Activated CD4-positive, alpha-beta T cell treated with anti-CD3 and anti-CD28 coated beads, Interleukin-2, Interleukin-6, amounts not matched to agents 100 ng/mL and 50 ng/mL, durations not matched to agents 16 hours and 8 hours (primary cell): ENCODE measurements around the gene GXYLT2.
A peak's percentile ranks its signal among the peaks of the same experiment; 100 is the strongest.
"Not testable (repeated sequence)": the region's sequence is repeated elsewhere in the genome, so short reads cannot be mapped to it uniquely, and the experiment has no call there.

Source experiments
- DNase-seq: peaks from one replicate; pipeline ENCODE4 v3.0.0-alpha.2; 2020

Gene GXYLT2

DNA sequence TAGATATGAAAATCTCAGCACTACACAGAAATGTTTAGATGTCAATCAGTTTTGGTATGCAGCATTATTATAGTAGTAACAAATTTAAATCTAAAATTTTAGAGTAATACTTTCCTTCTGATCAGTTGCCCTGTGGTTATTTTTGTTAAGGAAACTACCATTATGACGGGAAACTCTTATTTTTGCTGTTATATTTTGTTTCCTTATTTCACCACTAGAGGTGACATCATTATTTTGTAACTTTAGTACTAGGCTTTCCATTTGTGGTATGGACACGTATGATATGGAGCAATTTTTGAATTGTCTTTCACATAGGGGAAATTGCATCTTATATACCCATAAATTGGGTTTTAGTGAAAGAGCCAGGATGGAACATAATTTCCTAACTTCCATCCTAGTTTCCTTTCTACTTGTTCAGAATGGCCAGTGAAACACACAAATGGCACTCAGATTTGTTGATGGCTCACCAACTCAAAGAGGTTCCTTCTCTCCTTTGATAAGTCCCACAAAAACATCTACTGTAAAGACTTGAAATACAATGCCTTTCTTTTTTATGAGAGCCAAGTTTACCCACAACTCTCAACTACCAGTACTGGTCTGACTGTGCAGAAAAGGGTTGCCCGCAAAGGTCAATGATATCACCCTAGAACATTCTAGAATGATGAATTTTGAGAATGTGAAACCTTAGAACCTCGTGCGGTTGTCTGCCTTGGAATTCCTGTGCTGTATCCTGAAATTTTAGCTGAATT, 89.4 kb downstream of the GXYLT2 start:
- peak; percentile 73 for DNase-seq

DNA sequence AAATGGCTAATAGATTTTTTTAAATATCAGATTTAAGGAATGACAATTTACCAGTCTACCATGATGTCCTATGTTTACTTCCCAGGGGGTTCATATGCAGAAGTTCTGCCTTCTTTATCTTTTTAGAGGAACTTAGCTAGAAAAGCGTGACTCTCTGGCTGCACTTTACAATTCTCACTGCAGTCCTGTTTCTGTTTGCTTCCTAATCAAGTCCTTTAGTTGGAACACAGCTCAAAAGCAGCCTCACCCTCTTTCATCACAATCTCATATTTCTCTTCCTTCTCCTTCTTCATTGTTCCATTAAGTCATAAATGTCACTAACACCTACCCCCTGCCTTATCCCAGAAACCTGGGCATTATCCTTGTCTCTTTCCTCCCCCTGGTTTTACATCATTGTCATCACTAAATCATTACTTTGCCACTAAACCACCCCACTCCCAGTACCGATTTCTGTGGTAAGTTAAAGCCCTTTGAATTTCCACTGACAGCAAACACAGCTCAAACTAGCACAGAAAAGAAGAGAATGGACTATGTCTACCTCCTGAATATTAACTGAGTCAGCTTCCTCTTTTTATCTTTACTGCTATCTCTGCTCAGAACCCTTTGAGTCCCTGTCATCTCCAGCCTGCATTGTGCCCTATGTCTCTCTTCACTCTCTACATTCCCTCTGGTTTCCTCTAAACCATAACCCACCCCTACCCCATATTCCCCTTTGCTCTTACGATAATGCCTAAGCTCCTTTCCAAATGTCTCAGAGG, 94.9 kb downstream of the GXYLT2 start:
- no peak for DNase-seq

- DNase-seq: no peak
Measured at GRCh38 chr3:72985576-72985975, 97.7 kb downstream of the GXYLT2 start.

GRCh38 chr3:72990701-72991395, 103.0 kb downstream of the GXYLT2 start:
- DNase-seq: no peak

- no peak for DNase-seq
Measured at GRCh38 chr3:72991522-72991921, 103.7 kb downstream of the GXYLT2 start.

GRCh38 chr3:72993391-72993790, 105.5 kb downstream of the GXYLT2 start:
- DNase-seq: no peak

DNA sequence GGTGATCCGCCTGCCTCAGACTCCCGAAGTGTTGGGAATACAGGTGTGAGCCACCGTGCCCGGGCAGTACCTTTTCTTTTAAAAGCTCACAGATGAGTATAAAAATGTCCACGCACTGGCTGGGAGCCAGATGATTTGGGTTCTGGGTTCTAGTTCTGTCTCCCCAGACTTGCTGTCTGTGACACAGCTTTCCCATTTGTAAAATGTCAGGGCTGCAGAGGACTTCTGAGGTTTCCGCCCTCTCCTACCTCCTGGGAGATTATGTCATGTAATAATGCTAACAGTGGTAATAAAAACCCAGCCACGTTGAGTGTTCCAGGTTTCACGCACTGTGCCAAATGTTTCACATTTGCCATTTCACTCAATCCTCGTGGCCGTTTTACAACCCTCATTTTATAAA, 107.5 kb downstream of the GXYLT2 start:
- DNase-seq: no peak

DNA sequence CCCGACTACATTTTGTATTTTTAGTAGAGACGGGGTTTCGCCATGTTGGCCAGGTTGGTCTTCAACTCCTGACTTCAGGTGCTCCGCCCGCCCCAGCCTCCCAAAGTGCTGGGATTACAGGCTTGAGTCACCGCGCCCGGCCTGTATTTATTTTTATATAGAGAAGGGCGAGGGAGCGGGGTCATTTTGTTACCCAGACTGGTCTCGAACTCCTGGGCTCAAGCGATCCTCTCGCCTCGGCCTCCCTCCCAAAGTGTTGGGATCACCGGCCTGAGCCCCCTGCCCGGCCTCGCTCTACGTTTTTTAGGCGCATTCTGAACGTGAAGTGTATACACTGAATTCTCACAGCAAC, 108.3 kb downstream of the GXYLT2 start:
- no peak for DNase-seq

DNA sequence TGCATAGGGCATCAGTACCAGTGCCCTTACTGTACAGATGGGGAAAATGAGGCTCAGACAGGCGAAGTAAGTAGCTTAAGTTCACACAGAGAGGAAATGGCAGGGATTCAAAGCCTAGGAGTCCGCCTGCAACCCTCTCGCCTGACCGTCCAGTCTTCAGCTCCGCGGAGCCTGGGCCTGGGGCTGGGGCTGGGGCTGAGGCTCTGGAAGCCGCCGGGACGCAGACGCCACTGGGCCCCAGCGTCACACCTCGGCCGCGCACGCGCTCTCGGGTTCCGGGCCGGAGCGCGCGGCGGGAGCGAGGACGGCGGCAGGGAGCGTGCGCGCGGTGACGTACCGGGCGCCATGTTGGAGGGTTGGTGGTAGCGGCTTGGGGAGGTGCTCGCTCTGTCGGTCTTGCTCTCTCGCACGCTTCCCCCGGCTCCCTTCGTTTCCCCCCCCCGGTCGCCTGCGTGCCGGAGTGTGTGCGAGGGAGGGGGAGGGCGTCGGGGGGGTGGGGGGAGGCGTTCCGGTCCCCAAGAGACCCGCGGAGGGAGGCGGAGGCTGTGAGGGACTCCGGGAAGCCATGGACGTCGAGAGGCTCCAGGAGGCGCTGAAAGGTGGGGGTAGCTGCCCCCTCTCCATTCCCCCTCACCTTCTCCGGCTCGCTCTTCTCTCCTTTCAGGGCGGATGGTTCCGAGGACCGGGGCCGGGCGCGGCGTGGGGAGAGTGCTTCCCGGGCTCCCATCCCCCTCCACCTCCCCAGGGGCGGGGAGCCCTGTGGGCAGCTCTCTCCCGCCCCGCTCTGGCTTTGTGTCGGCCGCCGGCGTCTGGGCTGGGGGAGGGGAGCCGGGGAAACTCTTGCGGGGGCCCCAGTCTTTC, 108.9 kb downstream of the GXYLT2 start, which contains the start of gene PPP4R2:
Gene PPP4R2 (plus strand): TSS at position 339 of the 861 bp plus-strand sequence. CDS start 227 bp downstream, at position 566.
- DNase-seq: peak; percentile 94

GRCh38 chr3:72997421-72997961, 109.6 kb downstream of the GXYLT2 start:
- DNase-seq: peak; percentile 70

GRCh38 chr3:72998466-72998865, 110.6 kb downstream of the GXYLT2 start:
- DNase-seq: no peak

DNA sequence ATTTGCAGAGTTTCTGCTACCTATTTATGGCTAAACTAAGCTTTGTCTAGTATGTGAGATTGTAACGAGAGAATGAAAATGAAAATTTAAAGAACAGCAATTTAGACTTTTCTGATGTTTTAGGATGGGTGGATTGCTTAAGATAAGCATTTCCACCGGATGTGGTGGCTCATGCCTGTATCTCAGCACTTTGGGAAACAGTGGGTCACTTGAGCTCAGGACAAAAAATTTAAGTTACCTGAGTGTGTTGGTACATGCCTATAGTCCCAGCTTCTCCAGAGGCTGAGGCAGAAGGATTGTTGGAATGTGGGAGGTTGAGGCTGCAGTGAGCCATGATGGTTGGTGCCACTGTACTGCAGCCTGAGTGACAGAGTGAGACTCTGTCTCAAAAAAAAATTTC, 112.1 kb downstream of the GXYLT2 start:
- DNase-seq: peak; percentile 43

DNA sequence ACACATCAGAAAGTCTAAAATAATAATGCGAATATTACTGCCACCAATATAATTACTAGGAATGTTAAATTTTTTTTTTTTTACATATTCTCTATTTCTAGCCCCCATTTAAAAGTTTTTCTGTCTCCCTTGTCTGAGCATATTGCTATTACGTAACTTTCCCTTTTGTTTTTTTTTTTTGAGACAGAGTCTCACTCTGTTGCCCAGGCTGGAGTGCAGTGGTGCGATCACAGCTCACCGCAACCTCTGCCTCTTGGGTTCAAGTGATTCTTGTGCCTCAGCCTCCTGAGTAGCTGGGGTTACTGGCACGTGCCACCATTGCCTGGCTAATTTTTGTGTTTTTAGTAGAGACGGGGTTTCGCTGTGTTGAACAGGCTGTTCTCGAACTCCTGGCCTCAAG, 115.2 kb downstream of the GXYLT2 start:
- not testable (repeated sequence) for DNase-seq

DNA sequence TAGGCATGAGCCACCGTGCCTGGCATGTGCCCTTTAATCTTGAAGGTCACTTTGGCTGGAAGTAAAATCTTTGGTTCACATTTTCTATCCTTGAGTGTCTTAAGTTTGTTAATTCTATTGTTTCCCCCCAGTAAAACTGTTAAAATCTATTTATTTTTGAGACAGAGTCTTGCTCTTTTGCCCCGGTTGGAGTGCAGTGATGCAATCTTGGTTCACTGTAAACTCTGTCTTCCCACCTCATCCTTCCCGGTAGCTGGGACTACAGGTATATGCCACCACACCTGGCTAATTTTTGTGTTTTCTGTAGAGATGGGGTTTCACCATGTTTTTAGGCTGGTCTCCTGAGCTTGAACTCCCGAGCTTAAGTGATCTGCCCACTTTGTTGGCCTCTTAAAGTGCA, 116.5 kb downstream of the GXYLT2 start:
- DNase-seq: no peak

DNA sequence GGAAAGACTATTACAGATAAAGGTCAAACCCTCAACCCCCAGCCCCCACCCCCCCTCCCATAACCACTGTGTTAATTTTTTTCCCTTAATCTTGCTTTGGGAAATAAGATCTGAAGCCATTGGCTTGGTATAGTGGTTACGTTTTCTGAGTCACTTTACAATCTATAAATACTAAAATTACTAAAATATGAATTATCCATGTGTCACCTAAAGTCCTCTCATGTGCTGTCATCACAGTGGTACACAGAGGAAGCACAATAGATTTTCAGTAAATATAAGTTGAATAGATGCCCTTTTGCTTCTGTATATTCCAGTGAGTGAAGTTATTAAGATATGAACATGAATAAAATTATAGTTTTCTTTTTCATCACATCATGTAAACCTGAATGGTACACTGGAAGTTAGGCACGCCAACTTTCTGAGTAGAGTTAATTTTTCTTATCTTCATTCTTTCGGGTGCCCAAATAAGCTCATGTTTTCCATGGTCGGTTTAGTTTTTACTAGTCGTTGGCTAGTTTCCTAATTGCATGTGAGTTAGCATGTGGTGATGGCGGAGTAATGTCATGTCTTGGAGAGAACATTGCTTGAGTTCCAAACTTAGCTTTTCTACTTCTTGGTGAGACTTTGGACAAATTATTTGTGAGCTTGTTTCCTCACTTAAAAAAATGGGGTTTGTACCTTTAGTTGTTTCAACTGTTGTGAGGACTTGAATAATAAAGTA, 120.3 kb downstream of the GXYLT2 start:
- peak; percentile 29 for DNase-seq

DNA sequence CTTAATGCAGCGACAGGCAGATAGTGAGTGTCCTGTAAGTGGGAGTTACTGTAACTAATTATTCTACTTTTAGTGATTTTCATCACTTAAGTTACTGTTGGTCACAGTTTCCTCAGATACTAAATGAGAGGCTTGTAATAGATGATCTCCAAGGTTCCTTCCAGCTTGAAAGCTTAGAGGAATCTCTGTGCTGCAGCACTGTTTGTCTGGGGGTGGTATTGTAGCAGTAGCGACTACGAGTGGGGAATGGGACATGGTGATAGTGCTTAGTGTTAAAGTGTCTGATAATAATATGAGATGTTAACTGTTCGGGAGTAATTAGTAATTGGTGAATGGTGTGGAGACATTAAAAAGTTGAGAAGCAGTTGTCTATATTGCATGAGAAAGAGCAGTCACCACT, 121.2 kb downstream of the GXYLT2 start:
- DNase-seq: no peak

DNA sequence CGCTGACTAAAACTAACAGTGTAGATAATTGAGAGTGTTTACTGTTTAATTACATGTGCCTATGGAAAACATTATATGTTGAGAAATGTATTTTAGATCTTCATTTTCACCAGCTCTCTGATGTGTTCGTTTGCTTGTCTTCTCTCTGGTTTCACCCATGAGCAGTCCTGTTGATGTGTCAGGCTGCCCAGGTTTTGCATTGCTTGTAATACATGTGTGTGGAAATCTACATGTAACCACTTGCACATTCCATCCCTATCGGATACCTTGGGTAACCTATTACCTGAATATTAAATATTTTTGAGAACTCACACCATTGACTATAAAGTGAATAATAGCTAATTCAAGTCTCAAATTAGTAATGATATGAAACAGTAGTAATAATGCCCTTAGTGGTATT, 121.9 kb downstream of the GXYLT2 start:
- DNase-seq: no peak

DNA sequence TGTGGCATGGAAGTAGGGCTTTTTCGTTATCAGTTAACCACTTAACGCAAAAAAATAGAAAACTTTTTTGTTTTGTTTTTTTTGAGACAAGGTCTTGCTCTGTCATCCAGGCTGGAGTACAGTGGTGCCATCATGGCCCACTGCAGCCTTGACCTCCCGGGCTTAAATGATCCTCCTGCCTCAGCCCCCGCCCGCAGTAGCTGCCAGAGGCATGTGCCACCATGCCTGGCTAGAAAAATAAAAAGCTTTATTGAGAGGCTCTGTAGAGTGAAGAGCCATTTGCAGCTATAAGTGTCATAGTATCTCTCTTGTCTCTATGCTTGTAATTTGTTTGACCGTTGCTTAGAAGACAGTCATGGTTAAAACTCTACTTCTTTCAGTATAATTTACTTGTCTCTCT, 122.3 kb downstream of the GXYLT2 start:
- no peak for DNase-seq

DNA sequence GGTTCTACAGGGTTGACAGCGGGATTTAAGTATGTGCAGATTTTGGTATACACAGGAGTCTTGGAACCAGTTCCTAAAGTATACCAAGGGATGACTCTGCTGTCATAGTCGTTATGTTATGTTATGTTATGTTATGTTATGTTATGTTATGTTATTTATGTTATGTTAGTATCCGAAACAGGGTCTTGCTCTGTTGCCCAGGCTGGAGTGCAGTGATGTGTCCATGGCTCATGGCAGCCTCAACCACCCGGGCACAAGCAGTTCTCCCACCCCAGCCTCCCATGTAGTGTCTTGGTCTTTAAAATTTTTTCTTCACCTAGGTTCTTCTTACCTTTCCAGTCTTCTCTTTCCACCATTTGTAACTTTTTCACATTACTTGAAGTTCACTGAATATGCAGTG, 130.5 kb downstream of the GXYLT2 start:
- DNase-seq: no peak

DNA sequence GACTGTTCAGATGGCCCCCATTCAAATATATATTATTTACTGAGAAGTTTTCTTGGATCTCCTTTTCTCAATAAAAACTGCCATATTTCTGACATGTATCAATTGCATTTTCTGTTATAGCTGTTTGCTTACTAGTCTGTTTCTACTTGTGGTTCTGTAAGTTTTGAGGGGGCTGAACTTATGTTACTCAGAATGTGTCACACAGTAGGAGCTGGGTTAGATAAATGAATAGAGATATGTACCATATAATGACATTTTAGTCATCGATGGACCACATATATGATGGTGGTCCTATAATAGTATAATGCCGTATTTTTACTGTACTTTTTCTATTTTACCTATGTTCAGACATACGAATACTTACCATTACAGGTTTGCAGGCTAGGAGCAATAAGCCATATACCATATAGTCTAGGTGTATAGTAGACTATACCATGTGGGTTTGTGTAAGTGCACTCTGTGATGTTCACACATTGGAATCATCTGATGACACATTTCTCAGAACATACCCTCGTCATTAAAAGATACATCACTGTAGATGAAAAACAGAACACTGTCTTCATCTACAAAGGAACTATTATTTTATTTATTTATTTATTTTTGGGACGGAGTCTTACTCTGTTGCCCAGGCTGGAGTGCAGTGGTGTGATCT, 131.1 kb downstream of the GXYLT2 start:
- no peak for DNase-seq

- no peak for DNase-seq
Measured at GRCh38 chr3:73021301-73021835, 133.5 kb downstream of the GXYLT2 start.
